Activated CD8-positive, alpha-beta memory T cell treated with anti-CD3 and anti-CD28 coated beads, Interleukin-2, amount 50 U/mL, for 48 hours (primary cell): Measurements from ENCODE around the gene ZNF222.

ENCODE experiments used
- DNase-seq: peaks from one replicate; pipeline ENCODE4 v3.0.0-alpha.2; 2020

Gene ZNF222

GRCh38 chr19:44025217-44025936 lies at the start of gene ZNF222:
ZNF222 (plus strand) TSS chr19:44025379; CDS start chr19:44025437, 58 bp downstream.
- DNase-seq, result peak; percentile 76

GRCh38 chr19:43976732-43977131 lies 48.4 kb upstream of the ZNF222 start:
- DNase-seq, result no peak

GRCh38 chr19:43983544-43983911 lies 41.7 kb upstream of the ZNF222 start:
- no peak for DNase-seq

- peak; percentile 82 for DNase-seq
Observed at GRCh38 chr19:43983912-43984686, 41.1 kb upstream of the ZNF222 start, which contains the start of gene ZNF155. ZNF155 (plus strand) TSS chr19:43984188; CDS start chr19:43988544, 4,356 bp downstream.

- DNase-seq, result peak; percentile 55
Observed at GRCh38 chr19:43984687-43985000, 40.5 kb upstream of the ZNF222 start.

GRCh38 chr19:43997631-43998290 lies 27.4 kb upstream of the ZNF222 start:
- DNase-seq, result no peak

- no peak for DNase-seq
Observed at GRCh38 chr19:44002212-44002565, 23.0 kb upstream of the ZNF222 start.

GRCh38 chr19:44002566-44003460 lies 22.4 kb upstream of the ZNF222 start, which contains the start of gene ZNF230:
ZNF230 (plus strand) TSS chr19:44002957; CDS start chr19:44007079, 4,122 bp downstream.
- peak; percentile 84 for DNase-seq

GRCh38 chr19:44003461-44004009 lies 21.6 kb upstream of the ZNF222 start:
- no peak for DNase-seq

GRCh38 chr19:44005973-44006372 lies 19.2 kb upstream of the ZNF222 start:
- no peak for DNase-seq

- no peak for DNase-seq
Observed at GRCh38 chr19:44007473-44007872, 17.7 kb upstream of the ZNF222 start.

- DNase-seq, result no peak
Observed at GRCh38 chr19:44010468-44010867, 14.7 kb upstream of the ZNF222 start.

- no peak for DNase-seq
Observed at GRCh38 chr19:44019498-44019897, 5.7 kb upstream of the ZNF222 start.

- DNase-seq, result no peak
Observed at GRCh38 chr19:44021221-44021620, 4.0 kb upstream of the ZNF222 start.

GRCh38 chr19:44024900-44025216 lies 321 bp upstream of the ZNF222 start:
- DNase-seq, result no peak

GRCh38 chr19:44026622-44027021 lies 1.4 kb downstream of the ZNF222 start:
- DNase-seq, result no peak

- no peak for DNase-seq
Observed at GRCh38 chr19:44032001-44032610, 6.9 kb downstream of the ZNF222 start.

- DNase-seq, result no peak
Observed at GRCh38 chr19:44042147-44042546, 17.0 kb downstream of the ZNF222 start.

GRCh38 chr19:44050740-44051649 lies 25.8 kb downstream of the ZNF222 start:
- DNase-seq, result no peak

- DNase-seq, result peak; percentile 65
Observed at GRCh38 chr19:44051650-44052402, 26.6 kb downstream of the ZNF222 start, which contains the start of gene ZNF223. ZNF223 (plus strand) TSS chr19:44052036; CDS start chr19:44055177, 3,141 bp downstream.
